Measurements from ENCODE around the gene BRD4.

BRD4 gene

DNA sequence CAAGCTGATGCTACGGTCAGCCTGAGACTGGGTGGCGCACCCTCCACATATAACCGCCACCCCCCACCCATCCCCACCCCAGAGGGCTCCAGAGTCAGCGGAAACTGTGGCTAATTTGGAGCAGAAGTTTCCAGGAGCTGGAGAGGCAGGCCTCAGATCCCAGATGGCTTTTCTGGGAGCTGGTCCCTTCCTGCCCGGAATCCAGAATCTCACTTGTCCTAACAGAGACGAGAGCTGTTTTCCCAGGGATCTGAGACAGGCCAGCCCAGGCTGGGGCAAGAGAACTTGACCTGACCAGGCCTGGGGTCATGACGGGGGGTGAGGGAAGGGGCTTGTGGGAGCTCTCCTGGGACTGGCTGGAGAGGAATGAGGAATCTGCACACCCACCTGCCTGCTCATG is 106.6 kb downstream of the BRD4 start:
- no peak for DNase-seq (ENCODE audit: low spot score)
- TF ChIP-seq, protein P1, sequence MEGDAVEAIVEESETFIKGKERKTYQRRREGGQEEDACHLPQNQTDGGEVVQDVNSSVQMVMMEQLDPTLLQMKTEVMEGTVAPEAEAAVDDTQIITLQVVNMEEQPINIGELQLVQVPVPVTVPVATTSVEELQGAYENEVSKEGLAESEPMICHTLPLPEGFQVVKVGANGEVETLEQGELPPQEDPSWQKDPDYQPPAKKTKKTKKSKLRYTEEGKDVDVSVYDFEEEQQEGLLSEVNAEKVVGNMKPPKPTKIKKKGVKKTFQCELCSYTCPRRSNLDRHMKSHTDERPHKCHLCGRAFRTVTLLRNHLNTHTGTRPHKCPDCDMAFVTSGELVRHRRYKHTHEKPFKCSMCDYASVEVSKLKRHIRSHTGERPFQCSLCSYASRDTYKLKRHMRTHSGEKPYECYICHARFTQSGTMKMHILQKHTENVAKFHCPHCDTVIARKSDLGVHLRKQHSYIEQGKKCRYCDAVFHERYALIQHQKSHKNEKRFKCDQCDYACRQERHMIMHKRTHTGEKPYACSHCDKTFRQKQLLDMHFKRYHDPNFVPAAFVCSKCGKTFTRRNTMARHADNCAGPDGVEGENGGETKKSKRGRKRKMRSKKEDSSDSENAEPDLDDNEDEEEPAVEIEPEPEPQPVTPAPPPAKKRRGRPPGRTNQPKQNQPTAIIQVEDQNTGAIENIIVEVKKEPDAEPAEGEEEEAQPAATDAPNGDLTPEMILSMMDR (IDR thresholded peaks at IDR 0.05; ENCODE audit: extremely low read depth, missing control alignments) = no peak

DNA sequence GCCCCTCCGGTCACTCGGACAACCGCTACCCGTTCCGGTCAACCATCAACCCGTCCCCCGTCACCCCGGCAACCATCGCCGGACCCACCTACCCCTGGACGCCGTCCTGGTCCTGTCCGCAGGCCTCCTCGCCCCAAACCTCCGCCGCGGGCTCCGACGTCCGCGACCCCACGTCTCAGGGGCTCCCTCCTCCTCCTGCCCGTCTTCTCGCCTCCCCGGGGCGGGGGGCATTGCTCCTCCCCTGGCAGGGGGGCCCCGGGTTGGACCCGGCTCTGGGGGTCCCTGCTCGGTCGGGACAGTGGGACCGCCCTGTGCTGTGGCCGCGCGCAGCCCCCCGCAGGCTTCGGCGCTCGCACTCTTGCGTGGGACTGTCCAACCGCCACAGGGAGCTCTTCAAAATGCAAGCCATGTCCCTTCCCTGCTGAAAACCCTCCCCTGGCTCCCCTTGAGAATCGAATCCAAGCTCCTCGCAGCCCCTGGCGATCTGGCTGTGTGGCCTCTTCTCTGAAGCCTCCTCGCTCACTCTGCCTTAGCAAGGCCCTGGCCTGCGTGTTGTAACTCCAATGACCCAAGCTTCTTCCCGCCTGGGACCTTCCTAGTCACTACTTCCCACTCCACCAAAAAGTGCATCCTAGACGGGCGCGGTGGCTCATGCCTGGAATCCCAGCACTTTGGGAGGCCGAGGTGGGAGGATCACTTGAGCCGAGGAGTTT is 108.5 kb downstream of the BRD4 start:
- DNase-seq (ENCODE audit: low spot score) = no peak
- TF ChIP-seq, protein P1 (IDR thresholded peaks at IDR 0.05; ENCODE audit: extremely low read depth, missing control alignments) = no peak

DNA sequence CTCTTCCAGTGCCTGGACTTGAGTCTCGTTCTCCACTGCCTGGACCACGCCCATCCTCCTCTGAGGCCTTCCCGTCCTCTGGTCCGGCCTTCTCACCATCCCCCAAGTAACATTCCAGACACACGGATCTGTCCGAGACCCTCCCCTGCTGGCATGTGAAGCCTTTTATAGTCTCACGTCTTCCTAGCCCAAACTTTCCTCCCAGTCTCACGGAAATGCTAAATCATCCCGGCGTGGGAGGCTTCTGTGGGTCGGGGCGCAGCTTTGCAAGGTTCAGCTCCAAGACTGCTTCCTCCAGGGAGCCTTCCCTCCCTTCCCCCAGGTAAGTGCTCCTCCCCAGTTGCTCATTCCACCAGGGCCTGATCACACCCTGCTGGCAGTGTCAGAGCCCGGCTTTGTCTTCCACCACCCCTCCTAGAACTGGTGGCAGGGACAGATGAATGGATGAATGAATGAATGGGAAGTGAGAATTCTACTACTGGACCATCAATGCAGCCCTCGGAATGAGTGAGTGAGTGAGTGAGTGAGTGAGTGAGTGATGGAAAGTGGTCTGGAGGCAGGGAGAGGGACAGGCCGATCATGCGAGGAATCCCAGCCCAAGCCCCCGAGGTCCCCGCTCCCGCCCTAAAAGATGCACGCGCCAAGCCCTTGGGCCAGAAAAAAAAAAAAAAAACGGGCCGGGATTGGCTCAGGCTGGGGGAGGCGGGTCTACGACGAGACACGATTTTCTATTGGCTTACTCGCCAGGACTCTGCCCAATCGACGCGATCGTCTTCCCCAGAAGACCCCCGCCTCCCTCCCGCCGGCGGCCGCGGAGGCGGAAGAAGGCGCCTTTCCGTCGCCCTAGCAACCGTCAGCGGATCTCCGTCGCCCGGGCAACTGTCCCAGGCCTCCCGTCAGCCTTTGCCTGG is 109.3 kb downstream of the BRD4 start:
- peak; percentile 99 for DNase-seq (ENCODE audit: low spot score)
- TF ChIP-seq, protein P1 (IDR thresholded peaks at IDR 0.05; ENCODE audit: extremely low read depth, missing control alignments) = no peak

DNA sequence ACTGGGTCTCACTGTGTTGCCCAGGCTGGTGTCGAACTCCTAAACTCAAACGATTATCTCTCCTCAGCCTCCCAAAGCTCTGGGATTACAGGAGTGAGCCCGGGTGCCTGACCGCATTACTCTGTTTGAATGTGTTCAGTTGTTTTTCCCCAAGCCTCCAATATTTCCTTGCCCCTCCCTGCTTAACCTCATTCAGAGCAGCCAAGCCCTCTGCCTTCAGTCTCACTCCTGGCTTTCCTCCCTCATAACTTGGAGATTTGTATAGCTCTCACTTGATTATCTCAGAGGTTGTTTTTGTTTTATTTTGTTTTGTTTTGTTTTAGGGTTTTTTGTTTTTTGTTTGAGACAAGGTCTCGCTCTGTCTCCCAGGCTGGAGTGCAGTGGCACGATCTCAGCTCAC is 111.5 kb downstream of the BRD4 start:
- TF ChIP-seq, protein P1 (IDR thresholded peaks at IDR 0.05; ENCODE audit: extremely low read depth, missing control alignments) = no peak

DNA sequence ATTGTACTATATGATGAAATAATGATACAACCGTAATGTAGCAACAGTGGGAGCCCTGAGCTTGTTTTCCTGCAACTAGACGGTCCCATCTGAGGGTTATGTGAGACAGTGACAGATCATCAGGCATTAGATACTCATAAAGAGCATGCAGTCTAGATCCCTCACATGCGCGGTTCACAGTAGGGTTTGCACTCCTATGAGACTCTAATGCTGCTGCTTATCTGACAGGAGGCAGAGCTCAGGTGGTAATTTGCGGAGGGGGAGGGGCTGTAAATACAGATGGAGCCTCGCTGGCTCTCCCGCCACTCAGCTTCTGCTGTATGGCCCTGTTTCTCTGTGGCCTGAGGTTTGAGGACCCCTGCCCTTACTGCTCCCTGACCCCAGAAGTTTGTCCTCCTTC is 113.8 kb downstream of the BRD4 start:
- no peak for DNase-seq (ENCODE audit: low spot score)
- TF ChIP-seq, protein P1 (IDR thresholded peaks at IDR 0.05; ENCODE audit: extremely low read depth, missing control alignments) = no peak

More for the DNA sequence above, 111.5 kb downstream of the BRD4 start:
- DNase-seq (ENCODE audit: low spot score) = no peak

DNA sequence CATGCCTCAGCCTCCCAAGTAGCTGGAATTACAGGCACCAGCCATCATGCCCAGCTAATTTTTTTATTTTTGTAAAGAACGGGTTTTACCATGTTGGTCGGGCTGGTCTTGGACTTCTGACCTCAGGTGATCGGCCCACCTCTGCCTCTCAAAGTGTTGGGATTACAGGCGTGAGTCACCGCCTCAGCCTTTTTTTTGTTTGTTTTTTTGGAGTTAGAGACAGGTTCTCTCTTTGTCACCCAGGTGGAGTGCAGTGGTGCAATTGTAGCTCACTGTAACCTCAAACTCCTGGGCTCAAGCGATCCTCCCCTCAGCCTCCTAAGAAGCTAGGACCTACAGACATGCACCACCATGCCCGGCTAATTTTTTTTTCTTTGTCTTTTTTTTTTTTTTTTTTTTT is 116.0 kb downstream of the BRD4 start:
- TF ChIP-seq, protein P1 (IDR thresholded peaks at IDR 0.05; ENCODE audit: extremely low read depth, missing control alignments) = no peak
- DNase-seq (ENCODE audit: low spot score) = no peak

All from GM20000 (cell line).